Ishikawa (cell line): ENCODE measurements around the gene DPH1.

ENCODE experiments used
- CEBPB ChIP-seq: IDR thresholded peaks from 2 replicates; pipeline ENCODE4 v1.6.1; 2012
- CREB1 ChIP-seq: IDR thresholded peaks from 2 replicates; pipeline ENCODE4 v1.6.1; 2012; ENCODE audit warnings: low read depth
- EGR1 ChIP-seq: IDR thresholded peaks from 2 replicates; pipeline ENCODE4 v1.6.1; 2012
- EP300 ChIP-seq: IDR thresholded peaks from 2 replicates; pipeline ENCODE4 v1.6.1; 2012; ENCODE audit warnings: borderline replicate concordance
- FOXM1 ChIP-seq: IDR thresholded peaks from 2 replicates; pipeline ENCODE4 v1.6.1; 2012; ENCODE audit warnings: low read depth, borderline replicate concordance
- MAX ChIP-seq: IDR thresholded peaks from 2 replicates; pipeline ENCODE4 v1.6.1; 2012
- NFIC ChIP-seq: IDR thresholded peaks from 2 replicates; pipeline ENCODE4 v1.6.1; 2012
- RAD21 ChIP-seq: IDR thresholded peaks from 2 replicates; pipeline ENCODE4 v1.6.1; 2012; ENCODE audit warnings: low read depth
- REST ChIP-seq: IDR thresholded peaks from 2 replicates; pipeline ENCODE4 v1.6.1; 2012; ENCODE audit warnings: low read depth, mild to moderate bottlenecking
- TAF1 ChIP-seq: IDR thresholded peaks from 2 replicates; pipeline ENCODE4 v1.6.1; 2012; ENCODE audit warnings: low read depth, mild to moderate bottlenecking
- TCF12 ChIP-seq: IDR thresholded peaks from 2 replicates; pipeline ENCODE4 v1.6.1; 2012; ENCODE audit warnings: low read depth
- TEAD4 ChIP-seq: IDR thresholded peaks from 2 replicates; pipeline ENCODE4 v1.6.1; 2012
- USF1 ChIP-seq: IDR thresholded peaks from 2 replicates; pipeline ENCODE4 v1.6.1; 2012
- YY1 ChIP-seq: IDR thresholded peaks from 2 replicates; pipeline ENCODE4 v1.6.1; 2012; ENCODE audit warnings: low read depth
- ZBTB7A ChIP-seq: IDR thresholded peaks from 2 replicates; pipeline ENCODE4 v1.6.1; 2012; ENCODE audit warnings: low read depth

DPH1 gene

GRCh38 chr17:2019723-2020122 lies 10.2 kb upstream of the DPH1 start:
- TF ChIP-seq TEAD4 (no peak), USF1 (no peak), YY1 (no peak), TCF12 (no peak), EP300 (no peak), FOXM1 (no peak), EGR1 (no peak), NFIC (no peak), TAF1 (no peak)

- TF ChIP-seq RAD21 (no peak), FOXM1 (no peak), YY1 (no peak), TCF12 (no peak), NFIC (no peak), CREB1 (no peak), TAF1 (no peak), TEAD4 (no peak), USF1 (no peak), REST (no peak), EP300 (no peak), ZBTB7A (no peak), EGR1 (no peak), MAX (no peak)
Measured at GRCh38 chr17:2020721-2021120, 9.2 kb upstream of the DPH1 start.

- TF ChIP-seq EGR1 (no peak), CREB1 (no peak), CEBPB (no peak), REST (no peak), USF1 (no peak), TCF12 (no peak), RAD21 (no peak), NFIC (no peak), TAF1 (no peak), MAX (no peak), TEAD4 (no peak), FOXM1 (no peak)
Measured at GRCh38 chr17:2022647-2023240, 7.2 kb upstream of the DPH1 start.

- TF ChIP-seq YY1 (no peak), ZBTB7A (no peak), FOXM1 (no peak), TEAD4 (no peak), EGR1 (no peak), TAF1 (no peak), TCF12 (no peak), CEBPB (no peak), CREB1 (no peak), USF1 (no peak), NFIC (no peak), EP300 (no peak), RAD21 (no peak), REST (no peak), MAX (no peak)
Measured at GRCh38 chr17:2023256-2023655, 6.7 kb upstream of the DPH1 start.
